Osteoblast (primary cell): ENCODE results near the gene ACIN1. TPM values are rescaled to one million over a fixed set of nuclear protein-coding genes. Genes with fewer than 3 reads are reported as not detected.

Source experiments
- DNase-seq: peaks from one replicate; pipeline ENCODE4 v3.0.0; 2011; ENCODE audit warnings: low spot score, mixed read lengths; ENCODE audit not compliant: insufficient read length; ENCODE audit errors: missing footprints
- H2AFZ ChIP-seq: 2 replicates; pipeline ENCODE4 v1.6.0; 2011; ENCODE audit warnings: mild to moderate bottlenecking, low read length
- H3K27ac ChIP-seq: 2 replicates; pipeline ENCODE4 v1.5.1; 2011; ENCODE audit warnings: mild to moderate bottlenecking, low read depth, low read length, moderate library complexity
- H3K27me3 ChIP-seq: 2 replicates; pipeline ENCODE4 v1.6.0; 2012; ENCODE audit warnings: mild to moderate bottlenecking, control low read depth, inconsistent platforms, low read length, moderate library complexity; ENCODE audit not compliant: insufficient read depth
- H3K36me3 ChIP-seq: 2 replicates; pipeline ENCODE4 v1.5.1; 2011; ENCODE audit warnings: mild to moderate bottlenecking, low read length, control low read depth, moderate library complexity; ENCODE audit not compliant: insufficient read depth
- H3K4me1 ChIP-seq: 2 replicates; pipeline ENCODE4 v1.5.1; 2011; ENCODE audit warnings: mild to moderate bottlenecking, low read length, control low read depth, moderate library complexity; ENCODE audit not compliant: insufficient read depth
- H3K4me2 ChIP-seq: 2 replicates; pipeline ENCODE4 v1.6.0; 2011; ENCODE audit warnings: mild to moderate bottlenecking, low read length; ENCODE audit not compliant: insufficient read depth
- H3K4me3 ChIP-seq: fragments of 200-600 bp; sonication (generic); 3 replicates; pipeline ENCODE4 v1.5.1; 2012; ENCODE audit warnings: mild to moderate bottlenecking, low read length, inconsistent platforms; ENCODE audit not compliant: insufficient read depth
- H3K79me2 ChIP-seq: 2 replicates; pipeline ENCODE4 v1.6.0; 2012; ENCODE audit warnings: mild to moderate bottlenecking, low read length, control low read depth, inconsistent platforms; ENCODE audit not compliant: insufficient read depth
- H3K9me3 ChIP-seq: 2 replicates; pipeline ENCODE4 v1.5.1; 2011; ENCODE audit warnings: low read depth, low read length, control low read depth
- H4K20me1 ChIP-seq: 2 replicates; pipeline ENCODE4 v1.6.0; 2012; ENCODE audit warnings: mild to moderate bottlenecking, low read length, control low read depth; ENCODE audit not compliant: insufficient read depth
- total RNA-seq: library from RNA; depleted of rRNA; stranded (reverse); fragments of >200 nt; gene quantifications from 2 replicates; pipeline ENCODE4 v1.2.3, GENCODE V29; 2012
- TF ChIP-seq, protein P1 (sequence below): IDR thresholded peaks from 2 replicates; pipeline ENCODE4 v1.5.1; 2011; ENCODE audit warnings: mild to moderate bottlenecking, low read depth, low read length, moderate library complexity; ENCODE audit errors: extremely low read depth

The ACIN1 gene
- total RNA-seq, 1 donor: 90.5 TPM

DNA sequence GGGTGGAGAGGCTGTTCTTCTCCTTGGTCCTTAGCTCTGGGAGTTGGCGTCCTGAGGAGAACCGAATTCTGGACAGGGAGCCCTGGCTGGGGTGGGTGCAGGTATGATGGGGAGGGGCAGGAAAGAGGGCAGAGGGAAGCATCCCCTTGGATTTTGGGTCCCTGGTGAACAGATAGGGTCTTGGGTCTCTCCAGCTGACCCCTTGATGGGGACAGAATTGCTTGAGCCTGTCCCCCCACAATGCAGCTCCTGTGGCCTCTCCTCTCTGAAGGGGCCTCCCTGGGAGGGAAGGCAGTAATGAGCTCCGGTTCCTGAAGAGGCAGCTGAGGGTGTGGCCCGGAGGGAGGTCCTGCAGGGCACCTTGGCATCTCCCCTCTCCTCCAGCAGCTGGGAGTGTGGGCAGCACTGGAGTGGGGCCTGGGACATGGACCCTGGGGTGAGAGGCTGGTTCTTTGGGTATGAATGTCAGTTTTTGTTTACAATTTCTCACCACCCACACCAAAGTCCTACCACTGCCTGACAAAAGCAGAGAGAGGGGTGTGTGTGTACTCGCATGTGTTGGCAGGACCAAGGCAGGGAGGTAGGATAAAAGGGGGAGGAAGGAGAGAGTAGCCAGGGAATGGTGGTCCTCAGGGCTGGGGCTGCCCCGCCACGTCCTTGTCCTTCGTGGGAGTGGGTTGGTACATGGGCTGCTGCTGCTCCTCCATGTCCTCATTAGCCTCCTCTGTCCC lies 31.8 kb upstream of the ACIN1 start:
- Histone ChIP-seq H3K27me3 (peaks cover 3% of the 10 kb centered on the region), H4K20me1 (no peaks in the 10 kb centered on the region), H3K4me1 (peaks cover 3% of the 10 kb centered on the region), H2AFZ (no peak overlapping the region), H3K9me3 (no peaks in the 10 kb centered on the region), H3K36me3 (no peaks in the 10 kb centered on the region), H3K4me2 (no peak overlapping the region), H3K4me3 (no peak overlapping the region), H3K79me2 (no peaks in the 10 kb centered on the region), H3K27ac (no peak overlapping the region)
- DNase-seq: no peak
- TF ChIP-seq, protein P1, sequence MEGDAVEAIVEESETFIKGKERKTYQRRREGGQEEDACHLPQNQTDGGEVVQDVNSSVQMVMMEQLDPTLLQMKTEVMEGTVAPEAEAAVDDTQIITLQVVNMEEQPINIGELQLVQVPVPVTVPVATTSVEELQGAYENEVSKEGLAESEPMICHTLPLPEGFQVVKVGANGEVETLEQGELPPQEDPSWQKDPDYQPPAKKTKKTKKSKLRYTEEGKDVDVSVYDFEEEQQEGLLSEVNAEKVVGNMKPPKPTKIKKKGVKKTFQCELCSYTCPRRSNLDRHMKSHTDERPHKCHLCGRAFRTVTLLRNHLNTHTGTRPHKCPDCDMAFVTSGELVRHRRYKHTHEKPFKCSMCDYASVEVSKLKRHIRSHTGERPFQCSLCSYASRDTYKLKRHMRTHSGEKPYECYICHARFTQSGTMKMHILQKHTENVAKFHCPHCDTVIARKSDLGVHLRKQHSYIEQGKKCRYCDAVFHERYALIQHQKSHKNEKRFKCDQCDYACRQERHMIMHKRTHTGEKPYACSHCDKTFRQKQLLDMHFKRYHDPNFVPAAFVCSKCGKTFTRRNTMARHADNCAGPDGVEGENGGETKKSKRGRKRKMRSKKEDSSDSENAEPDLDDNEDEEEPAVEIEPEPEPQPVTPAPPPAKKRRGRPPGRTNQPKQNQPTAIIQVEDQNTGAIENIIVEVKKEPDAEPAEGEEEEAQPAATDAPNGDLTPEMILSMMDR: no peak

DNA sequence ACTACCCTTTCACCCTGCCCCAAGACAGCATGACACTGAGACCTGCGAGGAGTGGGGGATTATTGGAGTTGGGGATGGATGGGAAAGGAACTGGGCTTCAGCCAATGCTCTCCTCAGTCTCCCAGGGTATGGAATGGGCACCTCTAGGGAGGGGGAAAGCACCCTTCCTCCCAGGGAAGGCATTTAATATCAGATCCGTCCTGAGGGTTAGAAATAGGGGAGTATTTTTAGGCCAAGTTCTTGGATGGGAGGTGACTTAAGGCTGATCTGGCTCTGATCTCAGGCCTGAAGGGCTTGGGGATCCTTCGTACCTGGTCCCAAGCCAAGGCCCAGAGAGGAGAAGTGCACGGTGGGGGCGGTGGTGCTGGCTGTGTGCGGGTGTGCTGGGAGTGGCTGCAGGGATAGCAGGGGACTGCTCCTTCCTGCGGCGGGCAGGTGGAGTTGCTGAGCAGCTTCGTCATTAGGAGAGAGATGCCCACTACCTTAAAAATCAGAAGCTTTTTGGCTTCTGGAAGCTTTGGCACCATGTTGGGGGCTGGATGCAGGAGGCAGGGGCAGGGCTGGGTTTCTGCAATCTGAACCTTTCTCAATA lies 31.1 kb upstream of the ACIN1 start:
- Histone ChIP-seq H3K27me3 (peaks cover 3% of the 10 kb centered on the region), H3K27ac (no peak overlapping the region), H3K9me3 (no peaks in the 10 kb centered on the region), H2AFZ (no peak overlapping the region), H3K4me1 (peaks cover 10% of the 10 kb centered on the region), H4K20me1 (no peaks in the 10 kb centered on the region), H3K79me2 (no peaks in the 10 kb centered on the region), H3K36me3 (no peaks in the 10 kb centered on the region), H3K4me3 (no peak overlapping the region), H3K4me2 (no peak overlapping the region)
- TF ChIP-seq, protein P1: no peak
- DNase-seq: no peak

DNA sequence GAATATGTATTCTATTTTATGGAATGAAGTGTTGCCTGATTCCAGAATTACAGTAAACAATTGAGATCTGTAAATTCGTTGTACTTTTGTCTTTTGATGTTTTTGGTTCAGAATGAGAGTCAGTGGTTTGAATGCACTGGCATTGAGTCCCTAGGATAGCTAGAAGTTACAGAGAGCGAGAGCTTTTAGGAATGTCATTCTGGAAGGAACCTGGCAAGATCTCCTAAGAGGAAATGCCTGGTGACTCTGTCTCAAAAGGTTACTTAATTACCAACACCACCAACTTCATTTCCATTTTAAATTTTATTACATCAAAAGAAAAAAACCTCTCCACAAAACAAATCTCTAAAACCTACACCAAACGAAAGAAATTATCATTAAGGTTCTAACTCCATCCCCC lies 30.1 kb upstream of the ACIN1 start:
- H2AFZ ChIP-seq: no peak overlapping the region
- no peak overlapping the region for H3K27ac ChIP-seq
- H3K36me3 ChIP-seq: no peaks in the 10 kb centered on the region
- no peaks in the 10 kb centered on the region for H3K79me2 ChIP-seq
- H3K4me2 ChIP-seq: no peak overlapping the region
- H3K4me3 ChIP-seq: no peak overlapping the region
- H3K9me3 ChIP-seq: no peaks in the 10 kb centered on the region
- peaks cover 12% of the 10 kb centered on the region for H3K4me1 ChIP-seq
- TF ChIP-seq, protein P1: no peak
- H4K20me1 ChIP-seq: no peaks in the 10 kb centered on the region
- no peaks in the 10 kb centered on the region for H3K27me3 ChIP-seq
- DNase-seq: no peak

DNA sequence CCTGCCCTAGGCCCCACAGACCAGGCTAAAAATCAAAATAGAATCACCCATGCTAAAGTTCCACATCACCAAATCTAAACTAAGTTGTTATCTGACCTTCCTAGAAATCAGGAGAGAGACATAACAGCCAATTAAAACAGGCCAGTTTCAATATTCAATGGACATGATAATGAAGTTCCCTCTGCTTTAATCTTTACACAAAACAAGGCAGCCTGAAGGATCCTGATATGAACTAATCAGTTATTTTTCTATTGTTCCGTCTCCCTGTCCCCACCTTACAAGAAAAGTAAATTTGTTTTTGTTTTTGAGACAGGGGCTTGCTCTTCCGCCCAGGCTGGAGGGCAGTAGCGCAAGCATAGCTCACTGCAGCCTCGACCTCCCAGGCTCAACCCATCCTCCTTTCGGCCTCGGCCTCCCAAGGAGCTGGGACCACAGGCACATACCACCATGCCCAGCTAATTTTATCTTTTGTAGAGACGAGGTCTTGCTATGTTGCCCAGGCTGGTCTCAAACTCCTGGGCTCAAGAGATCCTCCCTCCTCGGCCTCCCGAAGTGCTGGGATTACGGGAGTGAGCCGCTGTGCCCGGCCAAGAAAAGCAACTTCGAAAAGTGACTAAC lies 29.5 kb upstream of the ACIN1 start:
- H3K9me3 ChIP-seq: no peaks in the 10 kb centered on the region
- DNase-seq: no peak
- TF ChIP-seq, protein P1: no peak
- H3K36me3 ChIP-seq: no peaks in the 10 kb centered on the region
- peaks cover 12% of the 10 kb centered on the region for H3K4me1 ChIP-seq
- no peak overlapping the region for H3K4me2 ChIP-seq
- H3K4me3 ChIP-seq: no peak overlapping the region
- no peaks in the 10 kb centered on the region for H3K79me2 ChIP-seq
- H2AFZ ChIP-seq: no peak overlapping the region
- no peaks in the 10 kb centered on the region for H3K27me3 ChIP-seq
- H4K20me1 ChIP-seq: no peaks in the 10 kb centered on the region
- no peak overlapping the region for H3K27ac ChIP-seq
